ENCODE measurements around the gene STXBP6. TPM values are rescaled to one million over a fixed set of nuclear protein-coding genes. Genes with fewer than 3 reads are reported as not detected.

STXBP6 gene
- polyA plus RNA-seq, 1 donor (not counting 4 experiments of a cell fraction or from before 2014, with no cell fraction given), result 1.4 TPM

DNA sequence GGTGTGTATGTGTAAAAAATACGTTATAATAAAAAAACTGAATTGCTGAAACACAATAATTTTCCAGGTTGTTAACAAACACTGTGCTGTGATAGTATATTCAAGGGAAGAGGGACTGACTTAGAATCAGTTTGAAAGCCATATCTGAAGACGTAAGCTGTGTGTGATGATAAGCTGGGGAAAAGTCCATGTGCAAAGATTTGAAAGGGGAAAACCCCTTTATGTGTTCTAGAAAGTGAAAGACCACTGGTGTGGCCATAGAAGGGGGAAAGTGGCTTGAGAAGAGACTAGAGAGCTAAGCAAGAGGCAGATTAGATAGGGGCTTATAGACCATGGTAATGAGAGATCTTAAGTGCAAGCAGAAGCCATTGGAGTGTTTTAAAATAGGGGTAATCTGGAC is 220.1 kb downstream of the STXBP6 start:
- no peaks in the 10 kb centered on the region for H4K20me1 ChIP-seq (ENCODE audit: control insufficient read depth, extremely low read depth, insufficient read depth, low read length)
- H3K9me3 ChIP-seq (ENCODE audit: control insufficient read depth, low read depth, low read length), result no peaks in the 10 kb centered on the region
- no peak overlapping the region for H3K9ac ChIP-seq (ENCODE audit: control insufficient read depth, extremely low read depth, insufficient read depth, low read length)
- DNase-seq (ENCODE audit: low read depth, low spot score), result no peak
- no peaks in the 10 kb centered on the region for H3K4me1 ChIP-seq (ENCODE audit: control insufficient read depth, extremely low read depth, insufficient read depth, low read length)
- H3K9me1 ChIP-seq (ENCODE audit: control insufficient read depth, extremely low read depth, insufficient read depth, low read length), result no peaks in the 10 kb centered on the region
- TF ChIP-seq, protein P1, sequence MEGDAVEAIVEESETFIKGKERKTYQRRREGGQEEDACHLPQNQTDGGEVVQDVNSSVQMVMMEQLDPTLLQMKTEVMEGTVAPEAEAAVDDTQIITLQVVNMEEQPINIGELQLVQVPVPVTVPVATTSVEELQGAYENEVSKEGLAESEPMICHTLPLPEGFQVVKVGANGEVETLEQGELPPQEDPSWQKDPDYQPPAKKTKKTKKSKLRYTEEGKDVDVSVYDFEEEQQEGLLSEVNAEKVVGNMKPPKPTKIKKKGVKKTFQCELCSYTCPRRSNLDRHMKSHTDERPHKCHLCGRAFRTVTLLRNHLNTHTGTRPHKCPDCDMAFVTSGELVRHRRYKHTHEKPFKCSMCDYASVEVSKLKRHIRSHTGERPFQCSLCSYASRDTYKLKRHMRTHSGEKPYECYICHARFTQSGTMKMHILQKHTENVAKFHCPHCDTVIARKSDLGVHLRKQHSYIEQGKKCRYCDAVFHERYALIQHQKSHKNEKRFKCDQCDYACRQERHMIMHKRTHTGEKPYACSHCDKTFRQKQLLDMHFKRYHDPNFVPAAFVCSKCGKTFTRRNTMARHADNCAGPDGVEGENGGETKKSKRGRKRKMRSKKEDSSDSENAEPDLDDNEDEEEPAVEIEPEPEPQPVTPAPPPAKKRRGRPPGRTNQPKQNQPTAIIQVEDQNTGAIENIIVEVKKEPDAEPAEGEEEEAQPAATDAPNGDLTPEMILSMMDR (optimal IDR thresholded peaks at IDR 0.05 in 1 of 3, IDR thresholded peaks at IDR 0.05 in 1 of 3, conservative IDR thresholded peaks at IDR 0.05 in 1 of 3; ENCODE audit: extremely low read depth in 1 of 3, insufficient read depth in 2 of 3, low read length in 3 of 3), result no peak
- TF ChIP-seq EZH2 (IDR thresholded peaks at IDR 0.05; ENCODE audit: low read length), result no peak
- H3K36me3 ChIP-seq (ENCODE audit: control insufficient read depth in 2 of 2, extremely low read depth in 1 of 2, insufficient read depth in 2 of 2, low read length in 2 of 2), result no peaks in the 10 kb centered on the region
- no peaks in the 10 kb centered on the region for H3K27me3 ChIP-seq (ENCODE audit: control insufficient read depth, extremely low read depth, insufficient read depth, low read length)
- no peak overlapping the region for H2AFZ ChIP-seq (ENCODE audit: control insufficient read depth, low read length)
- no peak overlapping the region for H3K4me3 ChIP-seq (ENCODE audit: control insufficient read depth in 2 of 3, extremely low read depth in 1 of 3, insufficient read depth in 2 of 3, low read depth in 1 of 3, low read length in 3 of 3)
- no peak for FAIRE-seq
- dilution Hi-C loops (cut with MboI; ENCODE audit: extremely low pct_ligation_motif_present, low sequenced_read_pairs), result no loop called here
- no peak overlapping the region for H3K27ac ChIP-seq (ENCODE audit: control insufficient read depth, insufficient read depth, low read length)
- H3K4me2 ChIP-seq (ENCODE audit: control insufficient read depth, extremely low read depth, insufficient read depth, low read depth, low read length), result no peak overlapping the region
- no peaks in the 10 kb centered on the region for H3K79me2 ChIP-seq (ENCODE audit: control insufficient read depth, insufficient read depth, low read length)

DNA sequence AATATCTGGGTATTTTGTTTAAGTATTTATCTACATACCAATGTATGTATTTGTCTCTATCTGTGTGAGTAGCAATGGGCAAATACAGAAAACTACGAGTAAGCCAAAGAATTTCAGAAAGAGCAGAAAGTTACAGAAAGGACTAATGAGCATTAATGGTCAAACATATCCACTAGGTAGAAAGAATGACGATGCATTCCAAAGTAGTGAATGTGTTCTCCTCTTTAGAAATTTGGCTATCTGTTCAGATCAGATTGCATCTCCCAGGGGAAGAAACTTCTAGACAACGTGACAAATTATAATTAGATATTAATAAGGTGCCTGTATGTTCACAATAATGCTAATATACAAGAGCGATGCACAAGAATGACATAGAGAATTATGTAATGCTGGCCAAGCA is 221.5 kb downstream of the STXBP6 start:
- no peak for FAIRE-seq
- H3K79me2 ChIP-seq (ENCODE audit: control insufficient read depth, insufficient read depth, low read length), result no peaks in the 10 kb centered on the region
- TF ChIP-seq EZH2 (IDR thresholded peaks at IDR 0.05; ENCODE audit: low read length), result no peak
- TF ChIP-seq, protein P1 (optimal IDR thresholded peaks at IDR 0.05 in 1 of 3, IDR thresholded peaks at IDR 0.05 in 1 of 3, conservative IDR thresholded peaks at IDR 0.05 in 1 of 3; ENCODE audit: extremely low read depth in 1 of 3, insufficient read depth in 2 of 3, low read length in 3 of 3), result no peak

More for the DNA sequence above, 221.5 kb downstream of the STXBP6 start:
- H3K9me3 ChIP-seq (ENCODE audit: control insufficient read depth, low read depth, low read length), result no peaks in the 10 kb centered on the region
- H3K4me3 ChIP-seq (ENCODE audit: control insufficient read depth in 2 of 3, extremely low read depth in 1 of 3, insufficient read depth in 2 of 3, low read depth in 1 of 3, low read length in 3 of 3), result no peak overlapping the region
- DNase-seq (ENCODE audit: low read depth, low spot score), result no peak
- no peaks in the 10 kb centered on the region for H4K20me1 ChIP-seq (ENCODE audit: control insufficient read depth, extremely low read depth, insufficient read depth, low read length)
- H3K27me3 ChIP-seq (ENCODE audit: control insufficient read depth, extremely low read depth, insufficient read depth, low read length), result no peaks in the 10 kb centered on the region
- H3K4me2 ChIP-seq (ENCODE audit: control insufficient read depth, extremely low read depth, insufficient read depth, low read depth, low read length), result no peak overlapping the region
- H3K36me3 ChIP-seq (ENCODE audit: control insufficient read depth in 2 of 2, extremely low read depth in 1 of 2, insufficient read depth in 2 of 2, low read length in 2 of 2), result no peaks in the 10 kb centered on the region
- H2AFZ ChIP-seq (ENCODE audit: control insufficient read depth, low read length), result no peak overlapping the region
- H3K9me1 ChIP-seq (ENCODE audit: control insufficient read depth, extremely low read depth, insufficient read depth, low read length), result no peaks in the 10 kb centered on the region
- no peak overlapping the region for H3K27ac ChIP-seq (ENCODE audit: control insufficient read depth, insufficient read depth, low read length)
- dilution Hi-C loops (cut with MboI; ENCODE audit: extremely low pct_ligation_motif_present, low sequenced_read_pairs), result no loop called here
- no peak overlapping the region for H3K9ac ChIP-seq (ENCODE audit: control insufficient read depth, extremely low read depth, insufficient read depth, low read length)
- no peaks in the 10 kb centered on the region for H3K4me1 ChIP-seq (ENCODE audit: control insufficient read depth, extremely low read depth, insufficient read depth, low read length)
